A549 treated with RU486 at 1 μM for 4 hours (cell line): ENCODE results near the gene CNBD2. TPM values are rescaled to one million over a fixed set of nuclear protein-coding genes. Genes with fewer than 3 reads are reported as not detected.

ENCODE experiments used
- total RNA-seq: library from RNA; stranded (reverse); fragments of 200-300 nt; extraction: Qiagen RNA extraction; gene quantifications from 5 replicates; pipeline ENCODE4 v1.2.3, GENCODE V29; 2022; ENCODE audit warnings: low read depth

CNBD2 gene
- total RNA-seq: 4.3 to 5.9 TPM (median 5.2 TPM) in 5 replicates

GRCh38 chr20:35967979-35968640 lies at the start of gene CNBD2:
CNBD2 (plus strand) TSS chr20:35968590; CDS start chr20:35968763, 173 bp downstream.

DNA sequence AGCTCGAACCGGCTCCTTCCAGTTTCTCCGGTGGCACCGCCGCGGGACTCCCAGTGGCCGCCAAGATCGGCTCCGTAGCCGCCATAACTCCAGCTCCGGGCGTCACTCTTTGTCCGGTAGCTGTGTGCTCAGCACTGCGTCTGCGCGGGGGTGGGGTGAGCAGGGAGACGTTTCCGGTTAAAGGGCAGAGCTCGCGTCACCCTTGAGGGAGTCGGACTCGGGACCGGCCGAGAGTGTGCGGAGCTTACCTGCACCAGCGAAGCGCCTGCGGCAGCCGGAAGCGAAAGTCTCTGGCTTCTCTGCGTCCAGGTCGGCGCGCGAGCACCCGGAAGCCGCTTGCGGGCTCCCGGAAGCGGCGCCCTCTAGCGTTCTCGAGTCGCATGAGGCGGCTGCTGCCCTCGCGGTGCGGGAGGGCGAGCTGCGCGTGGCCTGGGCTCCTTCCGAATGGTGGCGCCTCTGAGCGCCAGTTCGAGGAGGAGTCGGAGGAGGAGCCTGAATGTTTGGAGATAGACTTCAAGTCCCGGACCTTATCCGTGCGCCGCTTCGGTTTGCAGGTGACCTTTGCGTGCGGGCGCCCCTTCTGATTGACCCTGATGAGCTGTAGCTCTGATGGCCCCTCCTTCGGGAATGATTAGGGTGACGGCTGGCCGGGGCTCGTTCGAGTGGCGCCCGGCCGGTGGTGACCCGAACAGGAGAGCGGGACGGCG lies 14.0 kb upstream of the CNBD2 start, which contains the start of gene SCAND1:
SCAND1 (minus strand) TSS at position 303 of the 707 bp plus-strand sequence; CDS start at position 85, 218 bp downstream.

Other genes starting within 250 kb of the CNBD2 start
- 162 to 210 TPM (median 176 TPM) in 5 replicates for gene RBM39, start 226.3 kb upstream of the CNBD2 start, total RNA-seq
- gene PHF20, start 196.6 kb upstream of the CNBD2 start, total RNA-seq: 23.4 to 29.2 TPM (median 24.9 TPM) in 5 replicates
- 68.6 to 106 TPM (median 87.0 TPM) in 5 replicates for gene SCAND1, start 14.1 kb upstream of the CNBD2 start, total RNA-seq
- gene EPB41L1, start 186.2 kb downstream of the CNBD2 start, total RNA-seq: 48.2 to 73.6 TPM (median 66.3 TPM) in 5 replicates